Lower lobe of right lung (tissue), 2 donors: ENCODE results near the gene MICALL1. TPM values are rescaled to one million over a fixed set of nuclear protein-coding genes. Genes with fewer than 3 reads are reported as not detected.
"Not testable (repeated sequence)": the region's sequence is repeated elsewhere in the genome, so short reads cannot be mapped to it uniquely, and the experiment has no call there.

ENCODE experiments used
- ATAC-seq, 2 donors: fragments of 200-7000 bp; cut with Tn5 transposase; one replicate each; pipeline ENCODE4 v1.9.1; 2020 to 2022; ENCODE audit warnings: mild to moderate bottlenecking in 2 of 2, moderate library complexity in 2 of 2
- DNase-seq: peaks from one replicate; pipeline ENCODE4 v3.0.0-alpha.2; 2020
- H3K27ac ChIP-seq: fragments of 200-600 bp; one replicate; pipeline ENCODE4 v1.8.0; 2022
- H3K27me3 ChIP-seq: fragments of 200-600 bp; one replicate; pipeline ENCODE4 v1.8.0; 2022; ENCODE audit warnings: low read depth
- H3K36me3 ChIP-seq: fragments of 200-600 bp; one replicate; pipeline ENCODE4 v1.8.0; 2022; ENCODE audit warnings: mild to moderate bottlenecking
- H3K4me1 ChIP-seq: fragments of 200-600 bp; one replicate; pipeline ENCODE4 v1.8.0; 2022
- H3K4me3 ChIP-seq: fragments of 200-600 bp; one replicate; pipeline ENCODE4 v1.8.0; 2022; ENCODE audit warnings: mild to moderate bottlenecking
- H3K9me3 ChIP-seq: fragments of 200-600 bp; one replicate; pipeline ENCODE4 v1.8.0; 2022
- intact Hi-C: fragments of 100-400 bp; cut with DNase I; formaldehyde crosslinking; loops from one replicate; pipeline ENCODE4 v1.11.0; 2022
- total RNA-seq: library from RNA; stranded (reverse); fragmentation: NEBNext Ultra II Directional; extraction: Animal tissue kit (Norgen Biotek cat#: 25700); gene quantifications from one replicate; pipeline ENCODE4 v1.2.1, GENCODE V29; 2021
- TF ChIP-seq, protein P1 (sequence below): fragments of 200-600 bp; IDR thresholded peaks from one replicate; pipeline ENCODE4 v1.8.0; 2022; ENCODE audit warnings: antibody characterized with exemption, mild to moderate bottlenecking
- donor health status: DM: no; HTN: yes; CAD: no; lungs with severe emphysema.

MICALL1 gene
- total RNA-seq, 1 donor from 2014 or later = 32.2 TPM

DNA sequence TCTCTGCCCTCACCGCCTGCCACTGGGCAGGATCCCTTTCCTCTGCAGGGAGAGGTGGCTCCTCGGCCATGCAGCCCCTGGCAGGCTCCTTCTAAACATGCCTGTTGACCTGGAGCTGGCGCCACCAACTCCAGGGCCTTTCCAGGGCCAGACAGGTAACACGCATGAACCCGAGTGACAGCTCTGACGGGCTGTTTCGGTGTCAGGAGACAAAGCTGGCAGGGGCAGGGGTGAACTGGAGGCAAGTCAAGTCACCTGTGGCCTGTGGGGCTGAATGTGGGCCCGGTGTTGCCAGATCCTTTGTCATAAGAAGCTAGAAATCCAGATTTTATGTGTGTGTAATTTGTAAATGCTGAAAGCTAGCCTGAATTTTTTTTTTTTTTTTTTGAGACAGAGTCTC lies 36.0 kb downstream of the MICALL1 start:
- TF ChIP-seq, protein P1, sequence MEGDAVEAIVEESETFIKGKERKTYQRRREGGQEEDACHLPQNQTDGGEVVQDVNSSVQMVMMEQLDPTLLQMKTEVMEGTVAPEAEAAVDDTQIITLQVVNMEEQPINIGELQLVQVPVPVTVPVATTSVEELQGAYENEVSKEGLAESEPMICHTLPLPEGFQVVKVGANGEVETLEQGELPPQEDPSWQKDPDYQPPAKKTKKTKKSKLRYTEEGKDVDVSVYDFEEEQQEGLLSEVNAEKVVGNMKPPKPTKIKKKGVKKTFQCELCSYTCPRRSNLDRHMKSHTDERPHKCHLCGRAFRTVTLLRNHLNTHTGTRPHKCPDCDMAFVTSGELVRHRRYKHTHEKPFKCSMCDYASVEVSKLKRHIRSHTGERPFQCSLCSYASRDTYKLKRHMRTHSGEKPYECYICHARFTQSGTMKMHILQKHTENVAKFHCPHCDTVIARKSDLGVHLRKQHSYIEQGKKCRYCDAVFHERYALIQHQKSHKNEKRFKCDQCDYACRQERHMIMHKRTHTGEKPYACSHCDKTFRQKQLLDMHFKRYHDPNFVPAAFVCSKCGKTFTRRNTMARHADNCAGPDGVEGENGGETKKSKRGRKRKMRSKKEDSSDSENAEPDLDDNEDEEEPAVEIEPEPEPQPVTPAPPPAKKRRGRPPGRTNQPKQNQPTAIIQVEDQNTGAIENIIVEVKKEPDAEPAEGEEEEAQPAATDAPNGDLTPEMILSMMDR = no peak
- H3K27me3 ChIP-seq = no peaks in the 10 kb centered on the region
- H3K27ac ChIP-seq = no peak overlapping the region
- no peak overlapping the region for H3K4me3 ChIP-seq
- ATAC-seq = no peak
- no peaks in the 10 kb centered on the region for H3K4me1 ChIP-seq
- intact Hi-C loops = no loop called here
- no peaks in the 10 kb centered on the region for H3K9me3 ChIP-seq
- no peak for DNase-seq
- H3K36me3 ChIP-seq = peaks cover 59% of the 10 kb centered on the region

DNA sequence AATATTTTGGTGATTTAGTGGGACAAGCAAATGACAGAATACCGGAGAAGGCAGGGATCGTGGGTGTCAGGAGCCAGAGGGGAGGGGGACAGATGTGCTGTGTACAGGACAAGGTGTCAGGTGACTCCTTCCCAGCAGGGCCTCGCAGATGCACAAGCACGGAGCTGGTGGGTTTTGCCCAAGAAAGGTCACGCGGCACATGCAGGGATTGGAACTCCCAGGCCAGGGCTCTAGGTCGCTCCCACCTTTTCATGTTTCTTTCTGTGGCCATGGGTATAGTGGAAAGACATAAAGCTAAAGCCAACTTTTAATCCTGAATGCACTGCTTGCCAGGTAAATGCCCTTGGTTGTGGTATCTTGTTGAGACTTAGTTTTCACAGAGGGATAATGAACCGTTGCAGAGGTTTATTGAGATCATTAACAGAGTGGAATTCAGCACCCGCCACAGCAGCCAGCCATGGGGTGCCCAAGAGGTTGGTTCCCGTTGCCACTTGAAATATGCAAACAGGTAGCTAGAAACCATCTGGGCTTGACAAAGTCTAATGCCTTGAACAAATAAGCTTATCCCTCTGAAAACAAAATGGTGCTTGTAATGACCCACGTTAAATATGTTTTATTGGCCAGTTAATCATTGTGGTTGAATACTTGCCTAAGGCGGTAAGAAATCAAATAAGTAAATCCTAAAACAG lies 37.2 kb downstream of the MICALL1 start:
- intact Hi-C loops = no loop called here
- ATAC-seq (no peak), DNase-seq (no peak)
- peaks cover 48% of the 10 kb centered on the region for H3K36me3 ChIP-seq
- no peaks in the 10 kb centered on the region for H3K9me3 ChIP-seq
- H3K4me3 ChIP-seq = no peak overlapping the region
- TF ChIP-seq, protein P1 = no peak
- no peaks in the 10 kb centered on the region for H3K27me3 ChIP-seq
- H3K4me1 ChIP-seq = no peaks in the 10 kb centered on the region
- H3K27ac ChIP-seq = no peak overlapping the region

DNA sequence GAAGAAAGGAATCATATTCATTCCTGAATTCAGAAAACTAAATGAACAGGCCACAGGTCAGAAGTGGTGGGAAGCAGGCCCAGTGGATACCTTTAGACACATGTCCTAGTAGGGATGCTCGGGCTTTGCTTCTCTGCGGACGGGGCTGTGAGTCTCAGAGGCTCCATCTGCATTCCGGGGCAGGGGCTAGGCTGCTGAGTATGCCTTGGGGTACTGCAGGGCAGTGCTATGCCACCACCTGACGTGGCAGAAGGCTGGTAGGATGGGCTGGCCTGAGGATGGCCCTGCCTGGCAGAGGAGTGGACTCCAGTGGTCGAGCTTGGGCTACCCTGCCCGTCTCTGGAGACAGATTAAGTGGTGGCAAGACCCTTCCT lies 37.7 kb downstream of the MICALL1 start:
- H3K4me3 ChIP-seq = no peak overlapping the region
- H3K4me1 ChIP-seq = no peaks in the 10 kb centered on the region
- no peaks in the 10 kb centered on the region for H3K9me3 ChIP-seq
- intact Hi-C loops = no loop called here
- DNase-seq (no peak), ATAC-seq (no peak)
- peaks cover 42% of the 10 kb centered on the region for H3K36me3 ChIP-seq
- TF ChIP-seq, protein P1 = no peak
- no peak overlapping the region for H3K27ac ChIP-seq
- no peaks in the 10 kb centered on the region for H3K27me3 ChIP-seq

DNA sequence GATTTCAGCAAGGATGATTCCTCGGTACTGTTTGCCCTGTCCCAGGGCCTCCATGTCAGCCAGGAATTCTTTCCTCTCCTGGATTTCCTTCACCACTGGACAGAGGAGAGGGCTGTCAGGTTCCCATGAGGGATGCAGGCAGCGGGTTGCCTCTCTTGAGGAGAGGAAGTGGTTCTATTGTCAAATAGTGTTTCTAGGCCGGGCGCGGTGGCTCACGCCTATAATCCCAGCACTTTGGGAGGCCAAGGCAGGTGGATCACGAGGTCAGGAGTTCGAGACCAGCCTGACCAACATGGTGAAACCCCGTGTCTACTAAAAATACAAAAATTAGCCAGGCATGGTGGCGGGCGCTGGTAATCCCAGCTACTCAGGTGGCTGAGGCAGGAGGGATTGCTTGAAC lies 38.3 kb downstream of the MICALL1 start:
- H3K4me3 ChIP-seq, H3K9me3 ChIP-seq, intact Hi-C loops, H3K4me1 ChIP-seq, ATAC-seq, DNase-seq, H3K27me3 ChIP-seq, H3K27ac ChIP-seq: not testable (repeated sequence)
- H3K36me3 ChIP-seq = peaks cover 36% of the 10 kb centered on the region

DNA sequence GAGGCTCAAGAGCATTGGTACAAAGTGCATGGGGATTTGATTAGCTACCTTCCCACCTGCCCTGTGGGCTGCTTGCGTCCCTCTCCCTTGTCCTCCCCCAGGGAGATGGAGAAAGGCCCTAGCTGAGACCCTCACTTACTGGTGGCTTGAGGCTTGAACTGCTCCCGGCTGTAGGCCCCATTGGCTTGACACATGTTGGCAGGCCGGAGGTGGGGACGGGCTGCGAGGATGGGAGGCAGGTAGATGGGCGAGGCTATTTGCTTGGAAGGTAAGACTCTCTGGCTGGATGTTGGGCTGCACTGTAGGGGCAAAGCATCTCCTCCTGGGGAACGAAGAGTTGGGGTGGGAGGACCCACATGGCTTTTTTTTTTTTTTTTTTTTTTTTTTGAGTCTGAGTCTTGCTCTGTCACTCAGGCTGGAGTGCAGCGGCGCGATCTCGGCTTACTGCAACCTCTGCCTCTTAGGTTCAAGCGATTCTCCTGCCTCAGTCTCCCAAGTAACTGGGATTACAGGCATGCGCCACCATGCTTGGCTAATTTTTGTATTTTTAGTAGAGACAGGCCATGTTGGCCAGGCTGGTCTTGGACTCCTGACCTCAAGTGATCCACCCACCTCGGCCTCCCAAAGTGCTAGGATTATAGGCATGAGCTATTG lies 41.2 kb downstream of the MICALL1 start:
- H3K36me3 ChIP-seq, H3K9me3 ChIP-seq, H3K4me1 ChIP-seq, ATAC-seq, DNase-seq, intact Hi-C loops, H3K4me3 ChIP-seq, H3K27me3 ChIP-seq, H3K27ac ChIP-seq: not testable (repeated sequence)

- ATAC-seq (no peak), DNase-seq (no peak)
- peaks cover 27% of the 10 kb centered on the region for H3K4me1 ChIP-seq
- H3K27me3 ChIP-seq = no peaks in the 10 kb centered on the region
- intact Hi-C loops = no loop called here
- no peak overlapping the region for H3K27ac ChIP-seq
- no peaks in the 10 kb centered on the region for H3K36me3 ChIP-seq
- TF ChIP-seq, protein P1 = no peak
- no peaks in the 10 kb centered on the region for H3K9me3 ChIP-seq
- no peak overlapping the region for H3K4me3 ChIP-seq
Observed at GRCh38 chr22:37951305-37951704, 45.2 kb downstream of the MICALL1 start.

DNA sequence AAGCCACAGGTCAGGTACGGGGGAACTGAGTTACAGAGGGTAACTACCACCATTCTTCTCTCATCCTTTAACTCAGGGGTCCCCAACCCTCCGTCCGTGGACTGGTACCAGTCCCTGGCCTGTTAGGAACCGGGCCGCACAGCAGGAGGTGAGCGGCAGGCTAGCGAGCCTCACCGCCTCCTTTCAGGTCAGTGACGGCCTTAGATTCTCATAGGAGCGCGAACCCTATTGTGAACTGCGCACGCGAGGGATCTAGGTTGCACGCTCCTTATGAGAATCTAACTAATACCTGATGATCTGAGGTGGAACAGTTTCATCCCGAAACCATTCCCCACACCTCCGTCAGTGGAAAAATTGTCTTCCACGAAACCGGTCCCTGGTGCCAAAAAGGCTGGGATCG lies 46.5 kb downstream of the MICALL1 start:
- Histone ChIP-seq H3K4me1 (peaks cover 27% of the 10 kb centered on the region), H3K36me3 (peaks cover 13% of the 10 kb centered on the region), H3K4me3 (peak overlapping the region; percentile 98)
- H3K27ac ChIP-seq, H3K27me3 ChIP-seq, H3K9me3 ChIP-seq, intact Hi-C loops, DNase-seq: not testable (repeated sequence)
- peak; percentile 8 to 31 for ATAC-seq
